Panc1 (cell line): Measurements from ENCODE around the gene HLCS. TPM values are rescaled to one million over a fixed set of nuclear protein-coding genes. Genes with fewer than 3 reads are reported as not detected.

Experiments
- ATAC-seq: fragments of 200-7000 bp; cut with Tn5 transposase; 2 replicates; pipeline ENCODE4 v1.9.1; 2020; ENCODE audit warnings: mild to moderate bottlenecking, moderate library complexity
- BruUV-seq: library from RNA; stranded (reverse); fragments of 400-500 nt; replicated peaks from 2 replicates; lab custom pipeline; 2021; lab: Mats Ljungman, UMichigan
- CTCF ChIA-PET: fragments of 300-600 bp; sonication (Branson Sonifier 250); formaldehyde crosslinking; loops from one replicate; lab custom pipeline; 2022; ENCODE audit warnings: antibody characterized with exemption; lab: Charles Lee
- POLR2A ChIA-PET: fragments of 300-600 bp; sonication (Branson Sonifier 250); formaldehyde crosslinking; loops from one replicate; lab custom pipeline; 2022; ENCODE audit warnings: antibody characterized with exemption; lab: Charles Lee
- DNase-seq: peaks from one replicate; pipeline ENCODE4 v3.0.0-alpha.2; 2010; ENCODE audit warnings: low read depth, low spot score
- H3K27ac ChIP-seq: 2 replicates; pipeline ENCODE4 v1.5.1; 2011; ENCODE audit warnings: mild to moderate bottlenecking, low read length, inconsistent platforms
- H3K27me3 ChIP-seq: fragments of 200-500 bp; sonication (Bioruptor generic); 2 replicates; pipeline ENCODE4 v1.6.0; 2014; ENCODE audit warnings: low read length, inconsistent platforms; ENCODE audit not compliant: control insufficient read depth, insufficient read depth
- H3K36me3 ChIP-seq: fragments of 200-500 bp; sonication (Bioruptor generic); 2 replicates; pipeline ENCODE4 v1.5.1; 2014; ENCODE audit warnings: inconsistent platforms, mild to moderate bottlenecking, low read length, moderate library complexity; ENCODE audit not compliant: control insufficient read depth, insufficient read depth
- H3K4me1 ChIP-seq: 2 replicates; pipeline ENCODE4 v1.5.1; 2011; ENCODE audit warnings: inconsistent platforms, mild to moderate bottlenecking, low read length, moderate library complexity; ENCODE audit not compliant: control insufficient read depth, insufficient read depth
- H3K4me3 ChIP-seq, 2 experiments: 2 replicates each; pipeline ENCODE4 v1.5.1; 2011 to 2012; ENCODE audit warnings: low read depth in 2 of 2, low read length in 2 of 2, mild to moderate bottlenecking in 2 of 2, inconsistent platforms in 1 of 2, moderate library complexity in 1 of 2
- H3K9me3 ChIP-seq: fragments of 200-500 bp; sonication (Bioruptor generic); 2 replicates; pipeline ENCODE4 v1.5.1; 2014; ENCODE audit warnings: low read depth, mild to moderate bottlenecking, inconsistent platforms, low read length, moderate library complexity; ENCODE audit not compliant: control insufficient read depth, insufficient read depth
- POLR2AphosphoS5 ChIP-seq: IDR thresholded peaks from 2 replicates; pipeline ENCODE4 v1.6.1; 2012; ENCODE audit warnings: mild to moderate bottlenecking, low read depth, low read length, moderate library complexity
- SIN3A ChIP-seq: IDR thresholded peaks from 2 replicates; pipeline ENCODE4 v1.6.1; 2012; ENCODE audit warnings: low read depth, mild to moderate bottlenecking, low read length, moderate library complexity, borderline replicate concordance; ENCODE audit not compliant: insufficient read depth
- TCF7L2 ChIP-seq: IDR thresholded peaks from 2 replicates; pipeline ENCODE4 v1.6.1; 2011; ENCODE audit warnings: mild to moderate bottlenecking, low read depth, low read length, inconsistent platforms
- in situ Hi-C: cut with HindIII; loops from 2 replicates; pipeline ENCODE4 v1.10.0; 2016; ENCODE audit warnings: low sequenced_read_pairs, low pct_unique_long_range_greater_than_20kb
- intact Hi-C: fragments of 100-400 bp; cut with micrococcal nuclease; formaldehyde crosslinking; loops from one replicate; pipeline ENCODE4 v1.10.0; 2022; ENCODE audit not compliant: unreplicated experiment
- total RNA-seq: library from RNA; stranded (reverse); gene quantifications from one replicate; pipeline ENCODE4 v1.2.1, GENCODE V29; 2021; ENCODE audit not compliant: unreplicated experiment
- TF ChIP-seq, protein P1 (sequence below), 2 experiments: IDR thresholded peaks; 2 replicates each; pipeline ENCODE4 v1.6.1; 2011 to 2012; ENCODE audit warnings: low read depth in 2 of 2, control low read depth in 1 of 2, low read length in 1 of 2, mild to moderate bottlenecking in 1 of 2, moderate library complexity in 1 of 2; ENCODE audit not compliant: insufficient read depth in 1 of 2
- TF ChIP-seq, protein P2 (sequence below): fragments of 450-650 bp; IDR thresholded peaks from 2 replicates; pipeline ENCODE4 v1.5.1; 2017; ENCODE audit warnings: mild to moderate bottlenecking

HLCS gene
- total RNA-seq, 1 experiment from 2014 or later = 15.3 TPM

DNA sequence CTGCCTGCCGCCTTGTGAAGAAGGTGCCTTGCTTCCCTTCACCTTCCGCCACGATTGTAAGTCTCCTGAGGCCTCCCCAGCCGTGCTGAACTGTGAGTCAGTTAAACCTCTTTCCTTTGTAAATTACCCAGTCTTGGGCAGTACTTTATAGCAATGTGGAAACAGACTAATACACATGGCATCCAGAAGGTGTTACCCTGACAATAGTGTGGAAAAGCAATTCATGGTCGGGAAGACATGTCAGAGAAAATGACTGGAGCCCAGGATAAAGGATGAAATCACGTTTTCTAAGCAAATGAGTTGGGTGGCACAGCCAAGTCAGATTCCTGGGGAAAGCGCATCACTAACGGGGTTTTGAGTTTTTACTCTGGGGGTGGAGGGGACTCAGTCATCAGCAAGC is 76.4 kb downstream of the HLCS start:
- H3K36me3 ChIP-seq = no peaks in the 10 kb centered on the region
- BruUV-seq = no TSS peak
- TF ChIP-seq, protein P1, sequence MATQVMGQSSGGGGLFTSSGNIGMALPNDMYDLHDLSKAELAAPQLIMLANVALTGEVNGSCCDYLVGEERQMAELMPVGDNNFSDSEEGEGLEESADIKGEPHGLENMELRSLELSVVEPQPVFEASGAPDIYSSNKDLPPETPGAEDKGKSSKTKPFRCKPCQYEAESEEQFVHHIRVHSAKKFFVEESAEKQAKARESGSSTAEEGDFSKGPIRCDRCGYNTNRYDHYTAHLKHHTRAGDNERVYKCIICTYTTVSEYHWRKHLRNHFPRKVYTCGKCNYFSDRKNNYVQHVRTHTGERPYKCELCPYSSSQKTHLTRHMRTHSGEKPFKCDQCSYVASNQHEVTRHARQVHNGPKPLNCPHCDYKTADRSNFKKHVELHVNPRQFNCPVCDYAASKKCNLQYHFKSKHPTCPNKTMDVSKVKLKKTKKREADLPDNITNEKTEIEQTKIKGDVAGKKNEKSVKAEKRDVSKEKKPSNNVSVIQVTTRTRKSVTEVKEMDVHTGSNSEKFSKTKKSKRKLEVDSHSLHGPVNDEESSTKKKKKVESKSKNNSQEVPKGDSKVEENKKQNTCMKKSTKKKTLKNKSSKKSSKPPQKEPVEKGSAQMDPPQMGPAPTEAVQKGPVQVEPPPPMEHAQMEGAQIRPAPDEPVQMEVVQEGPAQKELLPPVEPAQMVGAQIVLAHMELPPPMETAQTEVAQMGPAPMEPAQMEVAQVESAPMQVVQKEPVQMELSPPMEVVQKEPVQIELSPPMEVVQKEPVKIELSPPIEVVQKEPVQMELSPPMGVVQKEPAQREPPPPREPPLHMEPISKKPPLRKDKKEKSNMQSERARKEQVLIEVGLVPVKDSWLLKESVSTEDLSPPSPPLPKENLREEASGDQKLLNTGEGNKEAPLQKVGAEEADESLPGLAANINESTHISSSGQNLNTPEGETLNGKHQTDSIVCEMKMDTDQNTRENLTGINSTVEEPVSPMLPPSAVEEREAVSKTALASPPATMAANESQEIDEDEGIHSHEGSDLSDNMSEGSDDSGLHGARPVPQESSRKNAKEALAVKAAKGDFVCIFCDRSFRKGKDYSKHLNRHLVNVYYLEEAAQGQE (IDR thresholded peaks at IDR 0.05; ENCODE audit: insufficient read depth in 1 of 2, low read depth in 2 of 2, low read length in 1 of 2) = no peak
- no peak for TF ChIP-seq SIN3A
- TF ChIP-seq, protein P2, sequence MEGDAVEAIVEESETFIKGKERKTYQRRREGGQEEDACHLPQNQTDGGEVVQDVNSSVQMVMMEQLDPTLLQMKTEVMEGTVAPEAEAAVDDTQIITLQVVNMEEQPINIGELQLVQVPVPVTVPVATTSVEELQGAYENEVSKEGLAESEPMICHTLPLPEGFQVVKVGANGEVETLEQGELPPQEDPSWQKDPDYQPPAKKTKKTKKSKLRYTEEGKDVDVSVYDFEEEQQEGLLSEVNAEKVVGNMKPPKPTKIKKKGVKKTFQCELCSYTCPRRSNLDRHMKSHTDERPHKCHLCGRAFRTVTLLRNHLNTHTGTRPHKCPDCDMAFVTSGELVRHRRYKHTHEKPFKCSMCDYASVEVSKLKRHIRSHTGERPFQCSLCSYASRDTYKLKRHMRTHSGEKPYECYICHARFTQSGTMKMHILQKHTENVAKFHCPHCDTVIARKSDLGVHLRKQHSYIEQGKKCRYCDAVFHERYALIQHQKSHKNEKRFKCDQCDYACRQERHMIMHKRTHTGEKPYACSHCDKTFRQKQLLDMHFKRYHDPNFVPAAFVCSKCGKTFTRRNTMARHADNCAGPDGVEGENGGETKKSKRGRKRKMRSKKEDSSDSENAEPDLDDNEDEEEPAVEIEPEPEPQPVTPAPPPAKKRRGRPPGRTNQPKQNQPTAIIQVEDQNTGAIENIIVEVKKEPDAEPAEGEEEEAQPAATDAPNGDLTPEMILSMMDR = no peak
- no peak for TF ChIP-seq TCF7L2
- intact Hi-C loops (no loop called here), in situ Hi-C loops (no loop called here)
- H3K9me3 ChIP-seq = no peaks in the 10 kb centered on the region
- DNase-seq = no peak
- ATAC-seq = no peak
- no peaks in the 10 kb centered on the region for H3K4me1 ChIP-seq
- H3K4me3 ChIP-seq = no peak overlapping the region
- CTCF ChIA-PET = no interaction called here
- POLR2A ChIA-PET = no interaction called here
- H3K27ac ChIP-seq = no peak overlapping the region
- H3K27me3 ChIP-seq = no peaks in the 10 kb centered on the region

DNA sequence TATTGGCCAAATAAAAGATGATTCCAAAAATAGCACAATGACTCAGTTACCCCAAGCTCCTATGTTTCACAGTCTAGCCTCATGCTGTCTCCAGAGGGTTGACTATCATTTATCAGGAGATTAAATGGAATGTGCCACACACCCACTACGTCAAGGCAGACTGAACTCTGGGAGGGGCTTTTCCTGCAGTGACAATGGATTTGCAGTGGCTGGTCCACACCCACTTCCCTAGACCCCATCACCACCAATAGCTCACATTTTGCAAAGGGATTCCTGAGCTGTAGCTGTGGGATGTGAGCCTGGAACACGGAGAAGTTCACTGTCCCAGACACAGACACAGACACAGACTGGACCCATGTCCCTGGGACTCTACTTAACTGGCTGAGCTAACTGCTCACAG is 77.1 kb downstream of the HLCS start:
- Histone ChIP-seq H3K4me1 (no peaks in the 10 kb centered on the region), H3K9me3 (no peaks in the 10 kb centered on the region), H3K27ac (no peak overlapping the region), H3K36me3 (no peaks in the 10 kb centered on the region), H3K27me3 (no peaks in the 10 kb centered on the region), H3K4me3 (no peak overlapping the region)
- no TSS peak for BruUV-seq
- in situ Hi-C loops = no loop called here
- intact Hi-C loops = no loop called here
- CTCF ChIA-PET = interaction anchor here (0.6 kb wide), 1 partner anchor 38 kb away, joined by 3 read pairs; no protein-coding TSS in a partner anchor
- ATAC-seq (no peak), DNase-seq (no peak)
- TF ChIP-seq TCF7L2 (no peak), SIN3A (no peak), POLR2AphosphoS5 (no peak)
- TF ChIP-seq, protein P2 = no peak
- TF ChIP-seq, protein P1 (IDR thresholded peaks at IDR 0.05; ENCODE audit: insufficient read depth in 1 of 2, low read depth in 2 of 2, low read length in 1 of 2) = no peak
- POLR2A ChIA-PET = no interaction called here
